K562 (cell line): ENCODE results near the gene C1orf116. TPM values are rescaled to one million over a fixed set of nuclear protein-coding genes. Genes with fewer than 3 reads are reported as not detected.

ENCODE experiments used
- CREB3 ChIP-seq: fragments of 450-650 bp; conservative IDR thresholded peaks from 2 replicates; pipeline ENCODE4 v1.6.1; 2016; ENCODE audit warnings: missing genetic modification characterization, low read depth, mild to moderate bottlenecking, missing compliant biosample characterization, moderate library complexity
- CTCF ChIP-seq, 3 experiments: IDR thresholded peaks in 2 of 3; conservative IDR thresholded peaks in 1 of 3; 2 replicates each; pipeline ENCODE4 v1.5.1; 2011 to 2012; ENCODE audit warnings: low read length in 3 of 3, mild to moderate bottlenecking in 3 of 3, control low read depth in 2 of 3, improper control_type of control experiment in 1 of 3, inconsistent platforms in 1 of 3, low read depth in 1 of 3, mixed read lengths in 1 of 3, moderate library complexity in 1 of 3; ENCODE audit not compliant: insufficient read depth in 2 of 3
- FOXA3 ChIP-seq, 2 experiments: fragments of 450-650 bp in 1 of 2; sonication (generic) in 1 of 2; formaldehyde crosslinking; IDR thresholded peaks in 1 of 2; conservative IDR thresholded peaks in 1 of 2; 2 replicates each; pipeline versions ENCODE4 v1.4.0 to v1.8.0; 2020 to 2022; ENCODE audit warnings: mild to moderate bottlenecking in 2 of 2, missing genetic modification reagents in 1 of 2
- FOXK1 ChIP-seq: sonication (generic); formaldehyde crosslinking; IDR thresholded peaks from 2 replicates; pipeline ENCODE4 v1.8.0; 2022; ENCODE audit warnings: missing genetic modification reagents, mild to moderate bottlenecking, borderline replicate concordance
- HDAC8 ChIP-seq: fragments of 450-650 bp; IDR thresholded peaks from 2 replicates; pipeline ENCODE4 v1.6.1; 2016; ENCODE audit warnings: mild to moderate bottlenecking, missing genetic modification characterization, moderate library complexity, missing compliant biosample characterization
- KLF13 ChIP-seq: fragments of 450-650 bp; IDR thresholded peaks from 2 replicates; pipeline ENCODE4 v1.6.1; 2016; ENCODE audit warnings: missing genetic modification characterization, low read depth, mild to moderate bottlenecking, missing compliant biosample characterization, moderate library complexity, borderline replicate concordance
- NCOA4 ChIP-seq: fragments of 450-650 bp; IDR thresholded peaks from 2 replicates; pipeline ENCODE4 v1.6.1; 2018; ENCODE audit warnings: mild to moderate bottlenecking; ENCODE audit not compliant: partially characterized antibody
- NR2F6 ChIP-seq: fragments of 450-650 bp; formaldehyde crosslinking; IDR thresholded peaks from 2 replicates; pipeline ENCODE4 v1.4.0; 2020; ENCODE audit warnings: mild to moderate bottlenecking
- TFE3 ChIP-seq: fragments of 450-650 bp; formaldehyde crosslinking; IDR thresholded peaks from 2 replicates; pipeline ENCODE4 v1.4.0; 2020; ENCODE audit warnings: mild to moderate bottlenecking, mixed read lengths
- ZBTB2 ChIP-seq: fragments of 450-650 bp; IDR thresholded peaks from 2 replicates; pipeline ENCODE4 v1.6.1; 2016; ENCODE audit warnings: antibody characterized with exemption
- ZBTB8A ChIP-seq: fragments of 450-650 bp; IDR thresholded peaks from 2 replicates; pipeline ENCODE4 v1.6.1; 2018; ENCODE audit warnings: mild to moderate bottlenecking, moderate library complexity; ENCODE audit not compliant: partially characterized antibody
- ZNF239 ChIP-seq: fragments of 250-450 bp; sonication (Bioruptor Pico); IDR thresholded peaks from 2 replicates; pipeline ENCODE4 v1.4.0; 2020; ENCODE audit warnings: mild to moderate bottlenecking
- polyA plus RNA-seq, 8 experiments: library from polyadenylated mRNA; depleted of rRNA in 4 of 8; stranded (reverse) in 5 of 8; unstranded in 3 of 8; fragments of >200 nt; fragmentation: Nextera tagmentation in 2 of 8; fragmentation: Illumina TruSeq in 1 of 8; extraction: Ambion mirVana in 2 of 8; extraction: Trizol in 1 of 8; gene quantifications; 2 replicates each; pipeline versions ENCODE4 v1.2.1 to v1.2.3, GENCODE V29; 2011 to 2014; ENCODE audit warnings: inconsistent platforms in 1 of 8, missing spikeins in 1 of 8
- total RNA-seq, 7 experiments: library from RNA; depleted of rRNA in 6 of 7; stranded (reverse); fragments of >200 nt in 6 of 7; fragmentation: Illumina TruSeq in 2 of 7; extraction: Trizol in 2 of 7; gene quantifications; 2 replicates each; pipeline versions ENCODE4 v1.2.1 to v1.2.3, GENCODE V29; 2011 to 2021; ENCODE audit warnings: low replicate concordance in 1 of 7
- TF ChIP-seq, protein P1 (sequence below), 2 experiments: IDR thresholded peaks; 2 replicates each; pipeline ENCODE4 v1.6.1; 2011; ENCODE audit warnings: borderline replicate concordance in 1 of 2, control low read depth in 1 of 2, low read depth in 1 of 2, low read length in 1 of 2, mild to moderate bottlenecking in 1 of 2, mixed read lengths in 1 of 2, moderate library complexity in 1 of 2; ENCODE audit not compliant: insufficient read depth in 1 of 2, insufficient read length in 1 of 2, poor library complexity in 1 of 2, severe bottlenecking in 1 of 2; ENCODE audit errors: extremely low read depth in 1 of 2
- TF ChIP-seq, protein P2 (sequence below): fragments of 250-450 bp; sonication (Bioruptor Pico); IDR thresholded peaks from 2 replicates; pipeline ENCODE4 v1.9.0; 2021; ENCODE audit warnings: mild to moderate bottlenecking, inconsistent platforms

C1orf116 gene
- total and polyA plus RNA-seq, 9 of the 15 experiments (the other 6 are each of a cell fraction or from before 2014, with no cell fraction given), result 0.62 to 3.0 (median 0.95) TPM

DNA sequence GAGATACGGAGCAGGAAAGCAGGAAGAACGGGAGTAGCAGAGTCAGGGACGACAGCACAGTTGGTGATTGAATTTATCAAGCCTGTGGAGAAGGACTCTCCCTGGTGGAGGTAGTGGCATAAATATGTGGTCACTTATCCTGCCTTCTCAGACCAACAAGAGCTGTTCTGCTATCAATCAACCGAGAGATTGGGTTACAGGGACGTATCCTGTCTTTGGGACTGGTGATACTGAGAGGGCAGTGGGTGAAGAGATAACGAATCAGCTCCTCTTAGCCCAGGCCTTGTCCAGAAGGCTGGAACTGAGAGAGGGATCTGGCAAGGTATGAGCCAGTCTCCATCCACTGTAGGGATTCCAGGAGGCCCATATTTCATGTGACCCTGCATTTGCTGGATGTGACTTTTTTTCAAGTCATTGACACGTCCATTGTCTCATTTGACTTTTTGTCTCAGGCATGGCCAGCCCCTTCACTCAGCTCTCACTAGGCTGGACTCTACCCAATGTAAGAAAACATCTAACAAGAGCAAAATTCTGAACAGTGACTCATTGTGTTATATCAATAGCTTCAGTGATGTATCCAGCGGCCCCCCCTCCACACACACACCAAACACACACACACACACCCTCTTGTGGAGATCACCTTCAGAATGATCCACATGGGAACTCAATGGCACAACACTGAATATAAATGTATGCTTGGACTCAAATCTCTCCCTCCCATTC is 11.3 kb downstream of the C1orf116 start (continued):
- peak; percentile 31 to 61 (median 48); a peak in 5 of 6 replicates for TF ChIP-seq CTCF (IDR thresholded peaks at IDR 0.05 in 2 of 3, conservative IDR thresholded peaks at IDR 0.05 in 1 of 3; ENCODE audit: insufficient read depth in 2 of 3, low read depth in 1 of 3, low read length in 3 of 3)
- TF ChIP-seq TFE3 (CRISPR knock-in tag), result no peak
- TF ChIP-seq KLF13 (tag), result peak; percentile 19; the same call in 1 of the 2 replicates
- TF ChIP-seq CREB3 (tag), result peak; percentile 48; the same call in 1 of the 2 replicates
- TF ChIP-seq ZBTB8A, result no peak
- TF ChIP-seq FOXA3 (CRISPR knock-in tag; conservative IDR thresholded peaks at IDR 0.05 in 1 of 2, IDR thresholded peaks at IDR 0.05 in 1 of 2), result peak; percentile 6 to 71; a peak in 2 of 4 replicates
- TF ChIP-seq ZBTB2, result peak; percentile 80
- no peak for TF ChIP-seq NR2F6 (CRISPR knock-in tag)
- no peak for TF ChIP-seq HDAC8 (tag)
- no peak for TF ChIP-seq FOXK1
- TF ChIP-seq, protein P1, sequence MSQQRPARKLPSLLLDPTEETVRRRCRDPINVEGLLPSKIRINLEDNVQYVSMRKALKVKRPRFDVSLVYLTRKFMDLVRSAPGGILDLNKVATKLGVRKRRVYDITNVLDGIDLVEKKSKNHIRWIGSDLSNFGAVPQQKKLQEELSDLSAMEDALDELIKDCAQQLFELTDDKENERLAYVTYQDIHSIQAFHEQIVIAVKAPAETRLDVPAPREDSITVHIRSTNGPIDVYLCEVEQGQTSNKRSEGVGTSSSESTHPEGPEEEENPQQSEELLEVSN (IDR thresholded peaks at IDR 0.05; ENCODE audit: borderline replicate concordance in 1 of 2, extremely low read depth in 1 of 2, insufficient read depth in 1 of 2, insufficient read length in 1 of 2, low read depth in 1 of 2, low read length in 1 of 2, poor library complexity in 1 of 2, severe bottlenecking in 1 of 2), result peak in 1 of 2 experiments; percentile 3
- no peak for TF ChIP-seq NCOA4
- no peak for TF ChIP-seq ZNF239 (CRISPR knock-in tag)
- TF ChIP-seq, protein P2, sequence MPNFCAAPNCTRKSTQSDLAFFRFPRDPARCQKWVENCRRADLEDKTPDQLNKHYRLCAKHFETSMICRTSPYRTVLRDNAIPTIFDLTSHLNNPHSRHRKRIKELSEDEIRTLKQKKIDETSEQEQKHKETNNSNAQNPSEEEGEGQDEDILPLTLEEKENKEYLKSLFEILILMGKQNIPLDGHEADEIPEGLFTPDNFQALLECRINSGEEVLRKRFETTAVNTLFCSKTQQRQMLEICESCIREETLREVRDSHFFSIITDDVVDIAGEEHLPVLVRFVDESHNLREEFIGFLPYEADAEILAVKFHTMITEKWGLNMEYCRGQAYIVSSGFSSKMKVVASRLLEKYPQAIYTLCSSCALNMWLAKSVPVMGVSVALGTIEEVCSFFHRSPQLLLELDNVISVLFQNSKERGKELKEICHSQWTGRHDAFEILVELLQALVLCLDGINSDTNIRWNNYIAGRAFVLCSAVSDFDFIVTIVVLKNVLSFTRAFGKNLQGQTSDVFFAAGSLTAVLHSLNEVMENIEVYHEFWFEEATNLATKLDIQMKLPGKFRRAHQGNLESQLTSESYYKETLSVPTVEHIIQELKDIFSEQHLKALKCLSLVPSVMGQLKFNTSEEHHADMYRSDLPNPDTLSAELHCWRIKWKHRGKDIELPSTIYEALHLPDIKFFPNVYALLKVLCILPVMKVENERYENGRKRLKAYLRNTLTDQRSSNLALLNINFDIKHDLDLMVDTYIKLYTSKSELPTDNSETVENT, result no peak; the same call in 1 of the 2 replicates
